ENCODE measurements around the gene NALCN.

Gene NALCN

GRCh38 chr13:101190337-101190736 is 226.0 kb downstream of the NALCN start:
- DNase-seq = no peak

DNA sequence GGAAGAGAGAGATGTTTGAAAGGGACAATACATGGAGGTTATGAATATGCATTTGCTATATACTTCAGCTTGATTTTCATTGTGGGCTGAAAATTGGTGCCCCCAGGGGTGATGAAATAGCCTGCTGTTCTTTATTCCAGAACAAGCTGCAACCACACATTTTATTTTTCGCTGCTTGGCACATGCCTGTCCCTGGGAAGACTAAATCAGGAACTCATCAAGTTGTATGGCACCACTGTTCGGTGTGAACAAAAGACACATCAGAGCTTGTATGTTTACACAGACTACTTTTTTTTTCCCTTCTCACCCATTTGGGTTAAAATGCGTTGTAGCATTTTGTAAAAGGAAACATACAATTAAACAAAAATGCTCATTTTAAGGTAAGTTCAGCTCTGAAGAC is 230.7 kb downstream of the NALCN start:
- DNase-seq = no peak

- DNase-seq = no peak
These were observed 235.1 kb downstream of the NALCN start for GRCh38 chr13:101181076-101181685.

- no peak for DNase-seq
These were observed 237.3 kb downstream of the NALCN start for GRCh38 chr13:101179021-101179420.

GRCh38 chr13:101178406-101178805 is 237.9 kb downstream of the NALCN start:
- DNase-seq = no peak

- DNase-seq = no peak
These were observed 246.0 kb downstream of the NALCN start for GRCh38 chr13:101170306-101170705.

GRCh38 chr13:101157261-101157660 is 259.0 kb downstream of the NALCN start:
- DNase-seq = no peak

GRCh38 chr13:101155920-101156319 is 260.4 kb downstream of the NALCN start:
- DNase-seq = no peak

DNA sequence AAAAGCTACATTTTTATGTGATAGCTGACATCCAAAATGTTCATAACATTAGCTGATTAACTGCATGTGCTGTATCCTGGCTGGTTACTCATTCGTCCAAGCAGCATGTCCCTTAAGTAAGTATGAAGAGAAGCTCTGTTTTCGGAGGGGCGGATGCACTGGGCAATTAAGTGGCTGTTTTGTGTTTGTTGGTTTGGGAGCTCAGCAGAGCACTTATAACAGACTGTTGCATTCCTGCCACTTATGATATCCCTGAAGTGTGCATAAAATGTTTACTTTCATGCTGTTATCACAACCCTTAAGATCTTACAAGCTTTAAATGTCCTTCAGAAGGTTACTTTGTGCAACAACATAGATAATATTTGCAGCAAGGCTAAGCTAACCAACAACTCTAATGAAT is 264.1 kb downstream of the NALCN start:
- DNase-seq = no peak

GRCh38 chr13:101150998-101151397 is 265.3 kb downstream of the NALCN start:
- no peak for DNase-seq

DNA sequence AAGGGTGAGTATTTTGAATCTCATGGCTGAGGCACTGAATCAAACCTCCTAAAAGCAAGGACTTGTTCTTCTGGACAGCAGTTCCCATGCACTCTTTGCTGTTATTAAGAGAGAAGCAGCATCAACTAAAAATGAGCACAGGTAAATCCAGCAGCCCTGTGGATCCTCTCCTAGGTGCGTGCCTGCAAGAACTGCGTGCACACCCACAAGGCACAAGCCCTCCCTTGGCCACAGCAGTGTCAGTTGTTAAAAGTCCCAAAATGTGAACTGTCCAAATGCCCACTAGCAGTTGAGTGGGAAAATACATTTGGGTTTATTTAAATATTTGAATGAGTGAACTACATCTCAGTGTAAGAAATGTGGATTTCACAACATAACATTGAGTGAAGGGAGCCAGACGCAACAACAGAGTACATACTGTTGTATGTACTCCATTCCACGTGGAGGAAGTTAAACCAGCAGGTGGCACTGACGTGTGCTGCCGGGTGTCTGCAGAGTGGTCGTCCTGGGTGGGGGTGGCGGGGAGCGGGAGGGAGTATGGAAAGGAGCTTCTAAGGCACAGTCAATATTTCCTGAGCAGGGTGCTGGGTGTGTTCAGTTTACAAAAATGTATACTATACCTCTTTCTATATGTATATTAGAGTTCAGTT is 266.4 kb downstream of the NALCN start:
- no peak for DNase-seq

DNA sequence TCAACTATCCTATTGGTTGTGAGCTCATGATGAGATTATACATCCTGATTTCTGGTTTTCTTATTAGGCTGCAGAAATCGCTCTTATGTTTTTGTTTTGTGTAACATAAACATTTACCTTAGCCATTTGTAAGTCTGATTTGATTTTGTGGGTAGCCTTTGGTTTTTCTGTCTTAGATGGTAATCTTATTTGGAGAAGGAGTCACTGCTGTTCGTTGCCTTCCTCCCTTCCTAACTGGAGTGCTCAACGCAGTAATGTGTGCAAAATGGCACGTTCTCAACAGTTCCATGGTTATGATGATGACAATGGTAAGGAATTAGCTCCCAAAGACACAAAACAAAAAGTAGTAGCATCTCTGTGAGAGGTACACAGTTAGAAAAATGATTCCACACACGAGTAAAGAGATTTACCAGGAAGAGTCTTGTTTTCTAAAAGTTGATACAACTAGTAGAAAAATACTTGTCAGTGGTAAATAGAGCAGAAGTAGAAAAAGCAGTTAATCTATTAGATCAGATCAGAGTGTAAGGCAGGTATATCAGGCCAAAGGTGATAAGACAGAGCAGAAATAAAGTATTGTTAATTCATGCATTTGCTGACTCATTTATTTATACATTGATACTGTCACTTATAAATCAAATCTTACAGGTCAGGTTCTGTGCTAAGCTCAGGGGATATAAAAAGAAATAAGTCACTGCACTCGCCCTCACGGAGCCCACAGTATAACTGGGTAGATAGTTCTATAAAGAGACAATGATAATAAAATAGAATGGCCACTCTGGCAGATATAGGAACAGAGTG is 270.0 kb downstream of the NALCN start:
- DNase-seq = no peak

DNA sequence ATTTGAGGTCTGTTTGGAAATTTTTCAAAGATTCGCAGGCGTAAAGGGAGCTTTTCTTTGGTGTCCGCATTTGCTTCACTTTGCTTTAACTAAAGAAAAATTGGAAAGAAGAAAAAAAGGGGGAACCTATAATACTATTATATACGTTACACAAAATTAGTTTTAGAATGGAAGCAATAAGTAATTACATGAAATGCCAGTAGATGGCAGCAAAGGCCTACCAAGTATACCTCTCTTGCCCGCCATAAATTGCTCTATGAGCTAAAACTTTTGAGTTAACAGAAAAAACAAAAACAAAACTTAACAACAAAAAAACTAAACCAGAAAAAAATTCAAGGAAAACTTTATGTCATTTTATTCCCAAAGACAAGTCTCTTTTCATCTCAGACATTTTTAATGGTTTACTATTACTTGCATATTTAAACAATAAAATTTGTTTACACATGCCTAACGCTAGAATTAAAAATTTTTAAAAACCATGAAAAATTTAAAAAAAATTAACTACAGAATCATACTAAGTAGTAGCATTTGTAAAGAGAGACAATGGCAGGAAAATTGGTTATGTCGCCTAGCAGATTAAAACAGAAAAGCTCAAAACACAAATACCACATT is 271.4 kb downstream of the NALCN start:
- DNase-seq = no peak

DNA sequence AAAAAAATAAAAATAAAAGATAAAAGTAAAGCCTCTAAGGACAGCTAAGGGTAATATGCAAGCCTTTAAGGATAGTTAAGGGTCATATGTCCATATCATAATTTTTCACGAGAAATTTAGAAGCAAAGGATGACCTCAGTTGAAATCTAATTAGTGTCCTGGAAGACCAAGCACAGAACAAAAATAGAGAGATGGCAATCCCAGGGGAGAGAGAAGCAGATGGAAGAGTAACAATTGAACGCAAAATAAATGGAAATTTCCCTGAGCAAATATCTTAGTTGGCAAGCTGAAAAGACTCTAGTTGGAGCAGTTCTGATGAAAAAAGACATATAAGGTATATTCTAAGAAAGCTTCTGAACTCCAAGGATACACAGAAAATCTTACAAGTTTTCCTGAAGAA is 275.4 kb downstream of the NALCN start:
- no peak for DNase-seq

- no peak for DNase-seq
These were observed 276.1 kb downstream of the NALCN start for GRCh38 chr13:101140087-101140770.

GRCh38 chr13:101139081-101139480 is 277.2 kb downstream of the NALCN start:
- no peak for DNase-seq

- no peak for DNase-seq
These were observed 288.5 kb downstream of the NALCN start for GRCh38 chr13:101127741-101128353.

- no peak for DNase-seq
These were observed 293.3 kb downstream of the NALCN start for GRCh38 chr13:101123028-101123427.

DNA sequence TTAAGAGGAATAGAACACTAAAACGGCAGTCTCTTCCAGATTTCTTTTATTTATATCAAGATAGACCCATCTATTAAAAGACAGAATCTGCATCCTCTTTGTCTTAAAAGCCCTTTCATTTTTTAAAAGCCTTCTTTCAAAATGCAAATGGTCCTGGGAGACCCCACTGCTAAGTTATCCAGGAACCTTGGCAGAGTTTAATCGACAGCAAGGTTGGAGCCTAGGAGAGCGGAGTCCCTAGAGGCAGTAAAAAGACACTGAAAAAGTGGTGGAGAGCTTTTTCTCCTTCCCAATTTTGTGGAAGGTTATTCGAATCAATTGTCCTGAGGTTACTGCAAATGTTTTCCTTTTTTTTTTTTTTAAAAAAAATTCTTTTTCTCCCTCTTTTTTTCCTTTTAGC is 294.7 kb downstream of the NALCN start:
- no peak for DNase-seq

DNA sequence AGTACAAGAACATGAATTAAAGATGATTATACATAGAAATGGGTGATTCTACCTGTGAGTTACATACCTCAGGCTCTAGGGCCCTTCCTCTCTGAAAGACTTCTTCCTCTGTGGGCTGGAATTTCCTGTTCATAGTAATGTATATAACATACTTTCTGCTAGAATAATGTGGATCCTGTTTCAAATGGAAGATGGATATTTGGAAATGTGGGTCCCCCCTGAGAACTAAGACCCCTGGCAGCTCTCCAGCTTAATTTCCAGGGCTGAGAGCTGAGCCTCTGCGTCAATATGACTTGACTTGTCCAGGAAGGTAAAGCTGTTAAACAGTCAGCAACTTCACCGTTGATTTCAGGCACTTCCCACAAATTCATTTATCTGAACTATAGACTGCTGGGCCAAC is 296.3 kb downstream of the NALCN start:
- no peak for DNase-seq

DNA sequence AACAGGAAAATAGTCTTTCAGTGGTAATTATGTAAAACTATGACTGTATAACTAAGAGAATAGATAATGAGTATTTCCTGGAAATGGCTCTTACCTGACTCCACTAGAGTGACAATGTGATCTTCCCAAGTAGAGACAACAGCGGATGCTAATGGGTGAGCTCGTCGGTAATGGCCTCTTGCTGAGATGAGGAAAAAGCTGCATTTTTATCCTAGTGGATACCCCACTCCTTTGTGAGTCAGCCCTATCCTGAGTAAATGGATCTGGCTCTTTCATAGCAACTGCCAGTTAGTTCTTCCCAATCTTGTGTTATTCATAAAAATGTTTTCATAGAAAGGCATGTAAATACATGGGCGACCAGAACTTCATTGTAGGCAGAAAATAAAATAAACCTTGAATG is 299.5 kb downstream of the NALCN start:
- no peak for DNase-seq

DNA sequence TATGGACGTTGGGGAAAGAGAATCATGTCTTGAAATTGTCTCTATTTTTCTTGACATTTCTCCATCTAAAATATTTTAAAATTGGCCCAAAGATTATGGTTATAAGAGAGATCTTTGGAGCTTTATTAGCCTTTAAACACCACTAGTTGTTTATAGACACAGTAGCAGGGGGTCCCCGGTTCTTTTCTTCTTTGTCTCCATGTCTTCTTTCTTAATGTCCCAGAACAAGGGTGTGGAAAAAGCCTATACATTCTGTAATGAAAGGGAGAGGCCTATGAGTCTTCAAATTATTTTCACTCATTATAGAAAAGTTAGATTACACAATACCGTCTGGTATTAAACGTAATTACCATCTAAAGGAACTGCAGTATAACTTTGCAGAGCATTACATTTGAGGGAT is 300.0 kb downstream of the NALCN start:
- DNase-seq = no peak

GRCh38 chr13:101115762-101116171 is 300.5 kb downstream of the NALCN start:
- no peak for DNase-seq
